ENCODE measurements around the gene TXN2. TPM values are rescaled to one million over a fixed set of nuclear protein-coding genes. Genes with fewer than 3 reads are reported as not detected.
"Not testable (repeated sequence)": the region's sequence is repeated elsewhere in the genome, so short reads cannot be mapped to it uniquely, and the experiment has no call there.

Gene TXN2
- polyA plus RNA-seq, 1 experiment: 157 TPM

GRCh38 chr22:36432592-36433317 lies 48.7 kb downstream of the TXN2 start:
- Histone ChIP-seq H3K4me3 (ENCODE audit: low read depth, low read length) (no peak overlapping the region), H3K27ac (ENCODE audit: low read depth, low read length) (peak overlapping the region; percentile 31), H3K27me3 (ENCODE audit: control insufficient read depth, insufficient read depth, low read length) (no peaks in the 10 kb centered on the region), H3K9me3 (ENCODE audit: control insufficient read depth, insufficient read depth, low read length) (no peaks in the 10 kb centered on the region)
- no peak for DNase-seq (ENCODE audit: low read depth, low spot score)
- CTCF ChIA-PET: no interaction called here
- POLR2A ChIA-PET: interaction anchor here (0.8 to 1.2 kb wide), 3 partner anchors 12 to 48 kb away, joined by 3 read pairs; partner anchors contain the start of gene MYH9
- TF ChIP-seq CTCF (IDR thresholded peaks at IDR 0.05; ENCODE audit: low read depth, low read length): no peak

GRCh38 chr22:36431977-36432376 lies 49.5 kb downstream of the TXN2 start:
- no peak for DNase-seq (ENCODE audit: low read depth, low spot score)
- H3K27me3 ChIP-seq (ENCODE audit: control insufficient read depth, insufficient read depth, low read length): no peaks in the 10 kb centered on the region
- POLR2A ChIA-PET: interaction anchor here (0.8 kb wide), 1 partner anchor 13 kb away, joined by 3 read pairs; no protein-coding TSS in a partner anchor
- H3K27ac ChIP-seq (ENCODE audit: low read depth, low read length): no peak overlapping the region
- H3K4me3 ChIP-seq (ENCODE audit: low read depth, low read length): no peak overlapping the region
- no peak for TF ChIP-seq CTCF (IDR thresholded peaks at IDR 0.05; ENCODE audit: low read depth, low read length)
- CTCF ChIA-PET: no interaction called here
- no peaks in the 10 kb centered on the region for H3K9me3 ChIP-seq (ENCODE audit: control insufficient read depth, insufficient read depth, low read length)

GRCh38 chr22:36430863-36431262 lies 50.6 kb downstream of the TXN2 start:
- ChIA-PET POLR2A (no interaction called here), CTCF (interaction anchor here (1.0 to 1.2 kb wide), 2 partner anchors 34 to 40 kb away, joined by 3 to 6 read pairs; no protein-coding TSS in a partner anchor)
- no peak for TF ChIP-seq CTCF (IDR thresholded peaks at IDR 0.05; ENCODE audit: low read depth, low read length)
- Histone ChIP-seq H3K9me3 (ENCODE audit: control insufficient read depth, insufficient read depth, low read length) (no peaks in the 10 kb centered on the region), H3K27me3 (ENCODE audit: control insufficient read depth, insufficient read depth, low read length) (no peaks in the 10 kb centered on the region), H3K4me3 (ENCODE audit: low read depth, low read length) (no peak overlapping the region), H3K27ac (ENCODE audit: low read depth, low read length) (no peak overlapping the region)
- no peak for DNase-seq (ENCODE audit: low read depth, low spot score)

- CTCF ChIA-PET: not testable (repeated sequence)
Observed at GRCh38 chr22:36427952-36428351, 53.5 kb downstream of the TXN2 start.

GRCh38 chr22:36425977-36426523 lies 55.4 kb downstream of the TXN2 start:
- Histone ChIP-seq H3K4me3 (ENCODE audit: low read depth, low read length) (no peak overlapping the region), H3K27me3 (ENCODE audit: control insufficient read depth, insufficient read depth, low read length) (no peaks in the 10 kb centered on the region), H3K27ac (ENCODE audit: low read depth, low read length) (peak overlapping the region; percentile 52), H3K9me3 (ENCODE audit: control insufficient read depth, insufficient read depth, low read length) (no peaks in the 10 kb centered on the region)
- DNase-seq (ENCODE audit: low read depth, low spot score): no peak
- POLR2A ChIA-PET: interaction anchor here (0.6 to 1.9 kb wide), 4 partner anchors 38 to 368 kb away, joined by 3 to 8 read pairs (median 6); partner anchors contain the start of gene MYH9
- peak; percentile 23 for TF ChIP-seq CTCF (IDR thresholded peaks at IDR 0.05; ENCODE audit: low read depth, low read length)
- CTCF ChIA-PET: interaction anchor here (1.3 kb wide), 1 partner anchor 44 kb away, joined by 6 read pairs; no protein-coding TSS in a partner anchor

More at GRCh38 chr22:36427952-36428351, 53.5 kb downstream of the TXN2 start:
- not testable (repeated sequence) for H3K27me3 ChIP-seq (ENCODE audit: control insufficient read depth, insufficient read depth, low read length); H3K9me3 ChIP-seq (ENCODE audit: control insufficient read depth, insufficient read depth, low read length); H3K27ac ChIP-seq (ENCODE audit: low read depth, low read length); H3K4me3 ChIP-seq (ENCODE audit: low read depth, low read length); DNase-seq (ENCODE audit: low read depth, low spot score)
- POLR2A ChIA-PET: interaction anchor here (0.7 kb wide), 2 partner anchors 27 to 73 kb away, joined by 7 to 18 read pairs; no protein-coding TSS in a partner anchor
